SU-DHL-6 (cell line): Measurements from ENCODE around the gene RAB1B.

Source experiments
- H2AFZ ChIP-seq: fragments of 200-600 bp; sonication (generic); 2 replicates; pipeline ENCODE4 v1.6.1; 2014; ENCODE audit warnings: low read depth, mild to moderate bottlenecking, moderate library complexity, mixed read lengths, antibody characterized with exemption, low read length; ENCODE audit not compliant: severe bottlenecking
- H3F3A ChIP-seq: fragments of 200-600 bp; shearing (Covaris generic); 2 replicates; pipeline ENCODE4 v1.6.0; 2016; ENCODE audit warnings: antibody characterized with exemption, mild to moderate bottlenecking; ENCODE audit not compliant: insufficient read depth
- H3K27ac ChIP-seq: fragments of 200-600 bp; sonication (generic); 2 replicates; pipeline ENCODE4 v1.5.1; 2016; ENCODE audit warnings: low read depth, mild to moderate bottlenecking, low read length, moderate library complexity, mixed read lengths
- H3K27me3 ChIP-seq: fragments of 200-600 bp; sonication (generic), shearing (Covaris generic); 2 replicates; pipeline ENCODE4 v1.6.0; 2014; ENCODE audit warnings: mild to moderate bottlenecking, low read length
- H3K36me3 ChIP-seq: fragments of 200-600 bp; sonication (generic); 2 replicates; pipeline ENCODE4 v1.6.1; 2014; ENCODE audit warnings: mild to moderate bottlenecking, low read length, mixed read lengths
- H3K4me2 ChIP-seq: fragments of 300-600, 200-600 bp; shearing (Covaris generic), sonication (generic); 2 replicates; pipeline ENCODE4 v1.6.0; 2014; ENCODE audit warnings: low read length, low read depth, mild to moderate bottlenecking; ENCODE audit not compliant: poor library complexity, severe bottlenecking
- H3K4me3 ChIP-seq: fragments of 200-600 bp; sonication (generic); 2 replicates; pipeline ENCODE4 v1.5.1; 2014; ENCODE audit warnings: antibody characterized with exemption, low read length, mild to moderate bottlenecking, mixed read lengths; ENCODE audit not compliant: insufficient read depth, poor library complexity, severe bottlenecking
- H3K79me2 ChIP-seq: fragments of 200-600 bp; sonication (generic); 2 replicates; pipeline ENCODE4 v1.6.1; 2014; ENCODE audit warnings: mild to moderate bottlenecking, low read length, moderate library complexity; ENCODE audit not compliant: insufficient read depth
- H3K9ac ChIP-seq: fragments of 200-600 bp; sonication (generic); 2 replicates; pipeline ENCODE4 v1.7.0; 2014; ENCODE audit warnings: mild to moderate bottlenecking, low read length
- H3K9me2 ChIP-seq: fragments of 200-600 bp; sonication (generic); replicated peaks from 2 replicates; pipeline ENCODE4 v1.6.1; 2014; ENCODE audit warnings: low read length; ENCODE audit not compliant: insufficient read depth
- H3K9me3 ChIP-seq: fragments of 200-600 bp; sonication (generic); 2 replicates; pipeline ENCODE4 v1.6.1; 2014; ENCODE audit warnings: low read length, mixed read lengths; ENCODE audit not compliant: insufficient read depth
- H4K20me1 ChIP-seq: fragments of 200-600 bp; sonication (generic); 2 replicates; pipeline ENCODE4 v1.6.1; 2014; ENCODE audit warnings: low read depth, mild to moderate bottlenecking, antibody characterized with exemption, low read length, moderate library complexity, mixed read lengths
- EZH2phosphoT487 ChIP-seq: fragments of 200-600 bp; sonication (generic), shearing (Covaris generic); conservative IDR thresholded peaks from 2 replicates; pipeline ENCODE4 v1.6.1; 2018; ENCODE audit warnings: mild to moderate bottlenecking, antibody characterized with exemption, low read length, moderate library complexity, mixed read lengths
- TF ChIP-seq, protein P1 (sequence below): fragments of 200-600 bp; sonication (generic); IDR thresholded peaks from one replicate; pipeline ENCODE4 v1.5.1; 2017; ENCODE audit warnings: antibody characterized with exemption, mild to moderate bottlenecking, low read length, moderate library complexity; ENCODE audit not compliant: insufficient read depth, poor library complexity, severe bottlenecking

Gene RAB1B

GRCh38 chr11:66294626-66295620 lies 26.5 kb downstream of the RAB1B start:
- Histone ChIP-seq H3K9ac (no peak overlapping the region), H3K9me2 (no peaks in the 10 kb centered on the region)

DNA sequence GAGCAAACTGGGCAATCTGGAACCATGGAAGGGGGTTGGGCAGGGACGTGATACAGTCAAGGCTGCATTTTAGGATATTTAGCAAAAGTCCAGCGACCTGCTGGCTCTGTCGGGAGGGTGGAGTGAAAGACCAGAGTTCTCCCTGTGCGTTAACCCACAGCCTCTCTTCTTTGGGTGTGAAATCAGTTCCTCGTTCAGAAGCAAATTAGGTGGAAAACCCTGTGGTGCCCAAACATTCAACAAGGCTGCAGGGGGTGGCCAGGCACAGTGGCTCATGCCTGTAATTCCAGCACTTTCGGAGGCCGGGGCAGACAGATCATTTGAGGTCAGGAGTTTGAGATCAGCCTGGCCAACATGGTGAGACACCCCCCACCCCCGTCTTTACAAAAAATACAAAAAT lies 29.2 kb downstream of the RAB1B start:
- Histone ChIP-seq H3K27me3 (no peaks in the 10 kb centered on the region), H3K4me3 (no peak overlapping the region), H3K79me2 (no peaks in the 10 kb centered on the region), H3K36me3 (no peaks in the 10 kb centered on the region), H3K9ac (no peak overlapping the region), H3K9me3 (no peaks in the 10 kb centered on the region), H3F3A (no peaks in the 10 kb centered on the region), H2AFZ (no peak overlapping the region), H3K9me2 (no peaks in the 10 kb centered on the region), H3K27ac (no peak overlapping the region), H4K20me1 (no peaks in the 10 kb centered on the region), H3K4me2 (no peak overlapping the region)
- TF ChIP-seq, protein P1, sequence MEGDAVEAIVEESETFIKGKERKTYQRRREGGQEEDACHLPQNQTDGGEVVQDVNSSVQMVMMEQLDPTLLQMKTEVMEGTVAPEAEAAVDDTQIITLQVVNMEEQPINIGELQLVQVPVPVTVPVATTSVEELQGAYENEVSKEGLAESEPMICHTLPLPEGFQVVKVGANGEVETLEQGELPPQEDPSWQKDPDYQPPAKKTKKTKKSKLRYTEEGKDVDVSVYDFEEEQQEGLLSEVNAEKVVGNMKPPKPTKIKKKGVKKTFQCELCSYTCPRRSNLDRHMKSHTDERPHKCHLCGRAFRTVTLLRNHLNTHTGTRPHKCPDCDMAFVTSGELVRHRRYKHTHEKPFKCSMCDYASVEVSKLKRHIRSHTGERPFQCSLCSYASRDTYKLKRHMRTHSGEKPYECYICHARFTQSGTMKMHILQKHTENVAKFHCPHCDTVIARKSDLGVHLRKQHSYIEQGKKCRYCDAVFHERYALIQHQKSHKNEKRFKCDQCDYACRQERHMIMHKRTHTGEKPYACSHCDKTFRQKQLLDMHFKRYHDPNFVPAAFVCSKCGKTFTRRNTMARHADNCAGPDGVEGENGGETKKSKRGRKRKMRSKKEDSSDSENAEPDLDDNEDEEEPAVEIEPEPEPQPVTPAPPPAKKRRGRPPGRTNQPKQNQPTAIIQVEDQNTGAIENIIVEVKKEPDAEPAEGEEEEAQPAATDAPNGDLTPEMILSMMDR: no peak
- no peak for TF ChIP-seq EZH2phosphoT487

More at GRCh38 chr11:66294626-66295620, 26.5 kb downstream of the RAB1B start:
- TF ChIP-seq EZH2phosphoT487: no peak
- TF ChIP-seq, protein P1: no peak
- Histone ChIP-seq H3K27me3 (no peaks in the 10 kb centered on the region), H3K27ac (no peak overlapping the region), H3F3A (no peaks in the 10 kb centered on the region), H4K20me1 (no peaks in the 10 kb centered on the region), H3K4me3 (no peak overlapping the region), H3K9me3 (no peaks in the 10 kb centered on the region), H2AFZ (no peak overlapping the region), H3K79me2 (no peaks in the 10 kb centered on the region), H3K4me2 (no peak overlapping the region), H3K36me3 (no peaks in the 10 kb centered on the region)

DNA sequence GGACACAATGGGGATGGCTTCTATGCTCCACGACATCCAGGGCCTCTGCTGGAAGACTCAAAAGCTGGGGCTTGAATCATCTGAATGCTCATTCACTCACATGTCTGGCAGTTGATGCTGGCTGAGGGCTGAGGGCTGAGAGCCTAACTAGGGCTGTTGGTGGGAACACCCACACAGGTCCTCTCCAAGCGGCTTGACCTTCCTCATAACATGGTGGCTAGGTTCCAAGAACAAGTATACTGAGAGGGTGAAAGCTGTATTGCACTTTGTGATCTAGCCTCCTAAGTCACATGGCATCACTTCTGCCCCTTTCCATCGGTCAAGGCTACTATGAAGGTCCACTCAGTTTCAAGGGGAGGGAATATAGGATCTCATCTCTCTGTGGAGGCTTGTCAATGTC lies 30.7 kb downstream of the RAB1B start:
- no peak overlapping the region for H2AFZ ChIP-seq
- no peak overlapping the region for H3K4me3 ChIP-seq
- H3F3A ChIP-seq: no peaks in the 10 kb centered on the region
- no peak overlapping the region for H3K4me2 ChIP-seq
- H4K20me1 ChIP-seq: no peaks in the 10 kb centered on the region
- no peaks in the 10 kb centered on the region for H3K79me2 ChIP-seq
- H3K9me2 ChIP-seq: no peaks in the 10 kb centered on the region
- no peak overlapping the region for H3K27ac ChIP-seq
- TF ChIP-seq, protein P1: no peak
- TF ChIP-seq EZH2phosphoT487: no peak
- H3K9ac ChIP-seq: no peak overlapping the region
- H3K9me3 ChIP-seq: no peaks in the 10 kb centered on the region
- H3K27me3 ChIP-seq: no peaks in the 10 kb centered on the region
- no peaks in the 10 kb centered on the region for H3K36me3 ChIP-seq
